HUES64 (cell line): Measurements from ENCODE around the gene TRAPPC10.
"Not testable (repeated sequence)": the region's sequence is repeated elsewhere in the genome, so short reads cannot be mapped to it uniquely, and the experiment has no call there.

Experiments
- H3K27ac ChIP-seq: 2 replicates; pipeline ENCODE4 v1.7.0; 2013; ENCODE audit warnings: low read depth, low read length, inconsistent platforms
- H3K27me3 ChIP-seq: 2 replicates; pipeline ENCODE4 v1.6.1; 2013; ENCODE audit warnings: mild to moderate bottlenecking, low read length; ENCODE audit not compliant: insufficient read depth
- H3K36me3 ChIP-seq: 2 replicates; pipeline ENCODE4 v1.6.1; 2013; ENCODE audit warnings: mild to moderate bottlenecking, low read length; ENCODE audit not compliant: insufficient read depth
- H3K4me1 ChIP-seq: 2 replicates; pipeline ENCODE4 v1.6.1; 2013; ENCODE audit warnings: mild to moderate bottlenecking, low read length, moderate library complexity; ENCODE audit not compliant: insufficient read depth
- H3K4me3 ChIP-seq: 2 replicates; pipeline ENCODE4 v1.5.1; 2013; ENCODE audit warnings: mild to moderate bottlenecking, low read length, moderate library complexity
- H3K9ac ChIP-seq: 2 replicates; pipeline ENCODE4 v1.6.1; 2013; ENCODE audit warnings: mild to moderate bottlenecking, low read depth, low read length
- H3K9me3 ChIP-seq: 2 replicates; pipeline ENCODE4 v1.6.1; 2013; ENCODE audit warnings: low read depth, low read length; ENCODE audit not compliant: insufficient read depth
- WGBS: fragments of 150-250, 120-280 bp; methylation state at CpG from one replicate; pipeline ENCODE4 v1.1.7; 2013; ENCODE audit warnings: missing lambda C conversion rate; 5-methylcytosine and 5-hydroxymethylcytosine counted together

TRAPPC10 gene

GRCh38 chr21:44143996-44144395 is 131.9 kb downstream of the TRAPPC10 start:
- H3K27me3 ChIP-seq, H3K27ac ChIP-seq, H3K4me3 ChIP-seq, H3K9me3 ChIP-seq, H3K36me3 ChIP-seq, H3K4me1 ChIP-seq, H3K9ac ChIP-seq: not testable (repeated sequence)
- no CpG with 5 or more reads among the region's 8 CpGs for WGBS

- H3K4me3 ChIP-seq, H3K9ac ChIP-seq, H3K9me3 ChIP-seq, H3K4me1 ChIP-seq, H3K27ac ChIP-seq, H3K27me3 ChIP-seq, H3K36me3 ChIP-seq: not testable (repeated sequence)
- WGBS: no CpG with 5 or more reads among the region's 22 CpGs
Observed at GRCh38 chr21:44144784-44145602, 132.9 kb downstream of the TRAPPC10 start.

- WGBS: no CpG with 5 or more reads among the region's 12 CpGs
- not testable (repeated sequence) for H3K27me3 ChIP-seq, H3K9ac ChIP-seq, H3K9me3 ChIP-seq, H3K4me1 ChIP-seq, H3K36me3 ChIP-seq, H3K27ac ChIP-seq, H3K4me3 ChIP-seq
Observed at GRCh38 chr21:44145616-44146015, 133.5 kb downstream of the TRAPPC10 start.

GRCh38 chr21:44147108-44147507 is 135.0 kb downstream of the TRAPPC10 start:
- H3K27ac ChIP-seq, H3K36me3 ChIP-seq, H3K9ac ChIP-seq, H3K4me3 ChIP-seq, H3K4me1 ChIP-seq, H3K9me3 ChIP-seq, H3K27me3 ChIP-seq: not testable (repeated sequence)
- WGBS: no CpG with 5 or more reads among the region's 8 CpGs

- WGBS: no CpG with 5 or more reads among the region's 10 CpGs
- H3K27me3 ChIP-seq: not testable (repeated sequence)
Observed at GRCh38 chr21:44150255-44150654, 138.1 kb downstream of the TRAPPC10 start.

GRCh38 chr21:44153214-44153888 is 141.2 kb downstream of the TRAPPC10 start:
- WGBS: no CpG with 5 or more reads among the region's 21 CpGs
- not testable (repeated sequence) for H3K27ac ChIP-seq

More at GRCh38 chr21:44150255-44150654, 138.1 kb downstream of the TRAPPC10 start:
- H3K4me1 ChIP-seq, H3K4me3 ChIP-seq, H3K9ac ChIP-seq, H3K27ac ChIP-seq, H3K9me3 ChIP-seq, H3K36me3 ChIP-seq: not testable (repeated sequence)

GRCh38 chr21:44153889-44154228 is 141.8 kb downstream of the TRAPPC10 start:
- H3K9ac ChIP-seq, H3K36me3 ChIP-seq, H3K27me3 ChIP-seq, H3K27ac ChIP-seq, H3K9me3 ChIP-seq, H3K4me1 ChIP-seq, H3K4me3 ChIP-seq: not testable (repeated sequence)
- WGBS: 98% methylated on average over 5 of the region's 17 CpGs

More at GRCh38 chr21:44153214-44153888, 141.2 kb downstream of the TRAPPC10 start:
- H3K27me3 ChIP-seq, H3K4me3 ChIP-seq, H3K9me3 ChIP-seq, H3K4me1 ChIP-seq, H3K9ac ChIP-seq, H3K36me3 ChIP-seq: not testable (repeated sequence)

- H3K9me3 ChIP-seq, H3K4me1 ChIP-seq, H3K27ac ChIP-seq, H3K4me3 ChIP-seq, H3K27me3 ChIP-seq, H3K36me3 ChIP-seq, H3K9ac ChIP-seq: not testable (repeated sequence)
- WGBS: no CpG with 5 or more reads among the region's 20 CpGs
Observed at GRCh38 chr21:44154816-44155230, 142.7 kb downstream of the TRAPPC10 start.

GRCh38 chr21:44155231-44155993 is 143.3 kb downstream of the TRAPPC10 start:
- not testable (repeated sequence) for H3K4me1 ChIP-seq, H3K36me3 ChIP-seq, H3K27me3 ChIP-seq, H3K27ac ChIP-seq, H3K9me3 ChIP-seq, H3K4me3 ChIP-seq, H3K9ac ChIP-seq
- no CpG with 5 or more reads among the region's 38 CpGs for WGBS

- H3K27me3 ChIP-seq, H3K36me3 ChIP-seq, H3K27ac ChIP-seq, H3K4me3 ChIP-seq, H3K9ac ChIP-seq, H3K4me1 ChIP-seq, H3K9me3 ChIP-seq: not testable (repeated sequence)
- WGBS: no CpG with 5 or more reads among the region's 8 CpGs
Observed at GRCh38 chr21:44155994-44156380, 143.9 kb downstream of the TRAPPC10 start.
